ENCODE measurements around the gene POLA1.
A peak's percentile ranks its signal among the peaks of the same experiment; 100 is the strongest.

POLA1 gene

DNA sequence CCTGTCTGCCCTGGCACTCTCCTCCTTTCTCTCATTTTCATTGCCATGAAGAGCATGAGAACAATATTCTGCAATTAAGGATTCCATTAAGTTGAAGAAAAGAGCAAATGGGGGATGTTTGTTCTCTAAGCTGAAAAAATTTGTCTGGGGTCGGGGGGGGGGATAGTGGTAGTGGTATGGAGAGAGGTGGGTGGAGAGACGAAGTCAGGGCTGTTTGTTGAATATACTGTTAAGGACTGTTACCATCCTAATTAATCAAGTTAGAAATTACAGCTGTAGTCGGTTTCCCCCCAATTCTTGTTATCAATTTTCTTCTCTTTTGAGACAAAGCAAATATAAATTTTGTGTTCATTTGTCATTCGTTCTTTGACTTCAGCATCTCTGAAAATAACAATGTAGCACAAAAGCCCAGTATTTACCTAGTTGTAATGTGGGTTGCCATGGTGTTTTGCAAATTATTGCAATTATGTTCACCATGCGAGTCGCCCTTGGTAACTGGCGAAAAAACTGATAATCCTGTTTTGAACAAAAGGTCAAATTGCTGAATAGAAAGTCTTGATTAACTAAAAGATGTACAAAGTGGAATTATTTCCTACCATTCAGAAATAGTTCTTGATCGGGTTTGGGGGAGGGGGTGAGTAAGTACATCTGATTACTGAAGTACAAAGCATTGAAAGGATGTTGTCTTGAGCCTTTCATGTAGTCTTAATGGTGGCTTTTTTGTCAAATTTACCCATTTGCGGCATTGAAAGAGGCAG lies 183.0 kb downstream of the POLA1 start:
- no peak for DNase-seq (ENCODE audit: low read depth)

DNA sequence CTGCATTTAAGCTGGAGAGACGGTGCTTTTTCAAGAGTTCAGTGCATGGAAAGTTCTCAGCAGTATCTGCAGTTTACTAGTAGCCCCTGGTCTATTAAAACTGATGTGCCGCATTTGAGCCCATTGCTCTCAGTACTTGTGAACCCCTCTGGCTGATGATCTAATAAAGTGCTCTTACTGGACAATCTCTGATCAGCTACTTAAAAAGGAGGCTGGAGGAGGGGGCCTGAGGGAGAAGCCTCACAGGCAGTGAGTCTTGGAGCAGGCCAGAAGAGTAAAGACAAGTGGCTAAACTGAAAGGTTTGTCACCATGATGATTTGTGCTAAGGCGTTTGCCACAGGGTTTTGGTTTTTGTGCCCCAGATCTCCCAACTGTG lies 183.6 kb downstream of the POLA1 start:
- no peak for DNase-seq (ENCODE audit: low read depth)

DNA sequence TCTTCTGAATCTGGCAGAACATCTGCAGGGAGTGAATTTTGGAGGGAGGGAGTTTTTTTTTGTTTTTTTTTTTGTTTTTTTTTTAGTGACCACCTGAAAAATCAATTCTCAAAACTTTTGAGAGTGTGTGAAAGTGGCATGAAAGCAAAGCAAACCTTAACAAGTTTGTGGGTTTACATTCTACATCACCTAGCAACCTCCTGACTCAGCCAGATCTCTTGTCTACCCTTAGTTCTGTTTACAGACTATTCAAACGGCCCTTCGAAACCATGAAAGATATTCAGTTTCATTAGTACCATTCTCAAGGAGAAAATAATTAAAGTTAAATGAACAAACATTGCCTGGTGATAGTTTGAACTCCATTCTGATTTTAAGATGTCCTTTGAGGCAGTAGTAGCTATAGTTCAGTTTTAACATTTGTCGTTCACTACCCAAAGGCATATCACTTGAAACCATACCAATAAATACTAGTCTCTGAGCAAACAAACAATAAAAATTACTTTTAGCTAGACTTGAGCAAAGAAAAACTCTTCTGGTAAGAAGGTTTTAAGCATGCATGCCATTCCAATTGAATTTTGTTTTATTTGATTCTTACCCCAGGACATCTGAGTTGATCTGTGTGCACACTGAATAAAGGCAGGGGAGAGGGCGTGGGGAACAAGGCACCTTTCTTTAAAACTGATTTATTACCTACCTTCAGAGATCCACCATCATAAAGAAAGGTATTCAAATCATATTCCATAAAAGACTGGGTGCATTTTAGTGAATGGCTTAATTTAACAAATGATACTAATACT lies 184.3 kb downstream of the POLA1 start:
- no peak for DNase-seq (ENCODE audit: low read depth)

DNA sequence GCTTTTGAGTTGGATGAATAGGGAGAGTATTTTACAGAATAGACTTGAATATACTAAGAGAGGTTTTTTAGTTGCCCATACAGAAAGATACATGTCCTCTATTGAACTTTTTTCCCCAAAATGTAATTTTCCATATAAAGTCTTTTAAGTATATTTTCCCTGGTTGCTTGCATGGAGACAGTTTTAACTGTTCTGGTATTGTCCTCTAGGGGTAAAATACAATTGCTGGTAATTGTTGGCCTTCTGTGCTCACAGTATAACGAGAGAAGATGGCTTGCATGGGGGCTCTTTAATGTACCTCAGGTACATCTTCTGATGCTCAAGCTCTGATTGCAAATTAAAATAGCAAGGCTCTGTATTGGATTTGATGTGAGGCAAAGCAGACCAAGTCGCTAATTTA lies 186.0 kb downstream of the POLA1 start:
- no peak for DNase-seq (ENCODE audit: low read depth)

DNA sequence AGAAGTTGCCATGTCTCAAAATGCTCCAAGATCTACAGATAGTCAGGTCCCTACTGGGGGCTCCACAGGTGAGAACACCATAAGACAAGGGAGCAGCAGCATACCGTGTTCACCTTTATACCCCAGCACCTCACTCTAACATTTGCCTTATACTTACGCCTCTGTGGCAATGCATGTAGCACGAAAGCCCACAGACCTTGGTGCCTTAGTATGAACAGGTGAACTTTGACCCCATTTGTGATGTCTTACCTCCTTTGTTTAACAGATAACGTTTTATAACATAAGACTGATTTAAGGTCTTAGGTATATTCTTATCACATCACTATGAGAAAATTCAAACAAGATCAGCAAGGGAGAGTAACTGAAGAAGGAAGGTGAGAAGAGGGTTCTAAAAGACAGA lies 193.2 kb downstream of the POLA1 start:
- no peak for DNase-seq (ENCODE audit: low read depth)

DNA sequence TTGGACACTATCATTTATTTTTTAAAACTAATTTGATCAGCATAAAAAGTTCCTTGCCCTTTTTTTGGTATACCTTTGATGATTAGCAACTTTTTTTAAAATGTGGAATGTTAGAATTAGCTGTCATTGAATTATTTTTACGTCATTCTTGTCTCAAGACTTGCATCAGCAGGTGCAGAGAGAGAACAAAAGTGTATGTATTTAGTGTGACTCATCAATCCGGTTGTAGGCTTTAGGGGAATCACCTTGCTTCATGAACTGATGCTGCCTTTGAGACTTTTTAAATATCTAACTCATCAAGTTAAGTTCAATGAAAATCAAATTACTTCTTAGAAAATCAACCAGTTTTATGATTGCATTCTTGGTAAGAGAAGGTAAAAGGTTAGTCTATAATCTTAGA lies 197.0 kb downstream of the POLA1 start:
- DNase-seq (ENCODE audit: low read depth) = no peak

DNA sequence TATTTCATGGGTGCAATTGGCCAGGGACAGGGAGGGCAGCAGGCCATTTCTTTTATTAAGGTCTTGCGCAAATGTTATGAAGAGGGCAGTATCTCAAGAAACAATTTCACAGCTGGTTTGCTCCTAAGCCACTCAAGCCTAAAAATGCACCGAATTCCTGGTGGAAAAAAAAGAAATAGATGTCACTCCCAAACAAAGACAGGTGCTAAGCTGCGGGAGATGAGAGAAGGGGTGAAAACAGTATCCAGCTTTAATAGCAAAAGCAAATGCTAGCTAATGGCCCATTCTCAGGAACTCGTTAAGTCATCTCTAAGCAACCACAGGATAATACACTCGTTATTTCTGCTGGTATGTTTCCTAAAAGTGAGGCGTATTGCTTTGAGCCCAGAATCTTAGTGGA lies 205.7 kb downstream of the POLA1 start:
- no peak for DNase-seq (ENCODE audit: low read depth)

DNA sequence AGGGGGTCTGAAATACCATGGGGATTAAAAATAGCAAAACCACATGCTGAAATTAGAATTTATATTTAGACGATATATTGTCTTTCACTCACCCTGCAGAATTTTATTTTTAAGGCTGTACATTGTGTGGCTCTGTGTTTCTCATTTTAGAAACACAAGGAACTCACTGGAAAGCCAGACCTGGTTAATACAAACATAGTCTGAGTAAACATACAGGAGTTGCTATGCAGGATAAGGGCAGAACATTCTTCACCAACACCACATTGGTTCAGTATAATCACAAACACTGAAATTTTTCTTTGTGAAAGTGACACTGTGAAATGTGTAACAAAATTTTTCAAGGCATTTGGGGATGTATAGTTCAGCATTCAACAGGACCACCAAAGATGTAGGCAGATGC lies 206.5 kb downstream of the POLA1 start:
- DNase-seq (ENCODE audit: low read depth) = no peak

DNA sequence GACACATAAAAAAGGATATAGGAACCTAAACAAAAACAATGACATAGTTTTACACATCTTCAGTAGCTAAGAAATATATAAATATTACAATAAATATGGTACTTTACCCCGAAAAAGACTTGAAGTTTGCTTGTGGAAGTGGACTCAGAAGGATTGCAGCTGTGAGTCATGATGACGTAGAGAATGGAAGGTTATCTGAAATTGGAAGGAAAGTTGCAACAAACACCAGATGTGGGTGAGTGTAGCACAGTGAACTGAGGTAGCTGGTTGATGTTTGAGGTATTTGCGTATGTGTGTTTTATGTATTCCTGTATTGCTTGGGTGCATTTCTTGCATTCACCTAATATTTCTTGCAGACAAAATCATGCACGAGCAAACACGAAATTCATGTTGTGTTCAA lies 209.1 kb downstream of the POLA1 start:
- peak; percentile 48 for DNase-seq (ENCODE audit: low read depth)

DNA sequence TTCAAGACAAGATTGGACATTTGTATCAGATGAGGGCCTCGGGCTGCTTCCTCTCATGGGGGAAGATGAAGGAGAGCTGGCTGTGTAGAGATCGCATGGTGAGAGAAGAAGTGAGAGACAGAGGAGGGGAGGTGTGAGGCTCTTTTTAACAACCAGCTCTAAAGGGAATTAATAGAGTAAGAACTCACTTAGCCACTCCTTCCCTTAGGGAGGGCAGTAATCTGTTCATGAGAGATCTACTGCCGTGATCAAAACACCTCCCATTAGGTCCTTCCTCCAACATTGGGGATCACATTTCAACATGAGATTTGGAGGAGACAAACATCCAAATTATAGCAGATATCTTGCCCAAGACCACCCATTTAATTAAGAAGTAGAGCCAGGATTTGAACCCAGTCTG lies 225.0 kb downstream of the POLA1 start:
- no peak for DNase-seq (ENCODE audit: low read depth)

DNA sequence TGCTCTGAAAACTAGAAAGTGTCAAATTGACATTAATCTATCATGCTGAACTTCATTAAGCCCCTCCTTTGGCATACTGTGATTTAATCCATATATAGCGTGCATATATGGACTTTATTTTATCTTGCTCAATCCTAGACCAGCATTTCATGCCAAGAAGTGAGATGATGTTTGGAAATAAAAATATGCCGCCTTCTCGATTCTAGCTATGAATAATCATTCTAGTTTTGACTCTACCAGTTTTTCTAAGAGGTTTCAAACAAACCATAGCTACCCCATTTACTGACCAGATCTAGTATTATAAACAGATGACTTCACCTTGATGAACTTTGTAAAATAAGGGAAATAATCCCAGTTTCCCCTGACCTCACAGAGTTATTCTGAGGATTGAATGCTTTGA lies 227.1 kb downstream of the POLA1 start:
- DNase-seq (ENCODE audit: low read depth) = no peak

DNA sequence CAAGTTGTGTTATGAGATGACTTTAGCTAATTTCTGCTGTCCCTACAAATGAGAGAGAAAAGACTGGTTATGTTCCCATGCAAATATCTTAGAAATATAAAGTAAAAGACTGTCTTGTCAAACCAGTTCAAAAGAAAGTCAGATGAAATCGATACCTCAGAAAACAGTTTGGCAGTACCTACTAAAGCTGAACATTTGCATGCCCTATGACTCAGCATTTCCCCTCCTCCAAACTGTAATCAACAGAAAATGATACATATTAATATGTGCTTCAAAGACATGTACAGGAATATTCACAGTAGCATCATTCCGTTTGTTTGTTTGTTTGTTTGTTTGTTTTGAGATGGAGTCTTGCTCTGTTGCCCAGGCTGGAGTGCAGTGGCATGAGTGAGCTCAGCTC lies 231.7 kb downstream of the POLA1 start:
- DNase-seq (ENCODE audit: low read depth) = no peak

DNA sequence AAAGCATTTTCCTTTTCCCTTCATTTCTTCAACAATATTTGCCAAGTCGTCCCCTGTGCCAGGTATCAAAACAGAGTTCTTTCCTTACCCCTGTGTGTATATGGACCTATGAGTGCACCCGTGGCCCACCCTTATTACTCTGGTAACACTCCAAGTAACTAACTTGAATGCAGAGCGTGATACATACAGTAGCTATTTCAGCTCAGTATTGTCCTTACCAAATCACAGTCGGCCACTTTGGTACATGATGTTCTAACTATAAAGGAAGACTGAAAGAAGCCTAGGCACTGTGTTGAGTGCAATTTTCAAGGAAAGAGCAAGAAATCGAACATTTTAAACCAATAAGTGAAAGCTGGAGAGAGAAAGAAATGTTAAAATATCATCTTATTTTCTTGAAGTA lies 233.7 kb downstream of the POLA1 start:
- no peak for DNase-seq (ENCODE audit: low read depth)

DNA sequence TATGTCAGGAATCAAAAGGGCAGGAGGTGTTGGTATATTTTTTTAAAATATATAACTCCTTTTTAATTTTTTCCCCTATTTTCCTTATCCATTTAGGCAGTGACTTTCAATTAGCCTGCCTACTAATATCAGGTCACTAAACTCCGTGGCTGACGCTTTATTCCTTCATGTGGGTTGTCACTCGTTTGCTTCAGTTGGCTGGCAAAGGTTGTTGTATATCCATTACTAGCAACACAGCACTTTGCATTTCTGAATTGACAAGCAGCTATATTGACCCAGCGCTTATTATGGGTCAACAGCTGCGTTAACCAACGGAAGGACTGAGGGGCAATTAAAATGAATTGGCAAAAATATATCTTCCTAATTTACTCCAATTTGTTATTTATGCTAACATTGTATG lies 234.4 kb downstream of the POLA1 start:
- DNase-seq (ENCODE audit: low read depth) = no peak

DNA sequence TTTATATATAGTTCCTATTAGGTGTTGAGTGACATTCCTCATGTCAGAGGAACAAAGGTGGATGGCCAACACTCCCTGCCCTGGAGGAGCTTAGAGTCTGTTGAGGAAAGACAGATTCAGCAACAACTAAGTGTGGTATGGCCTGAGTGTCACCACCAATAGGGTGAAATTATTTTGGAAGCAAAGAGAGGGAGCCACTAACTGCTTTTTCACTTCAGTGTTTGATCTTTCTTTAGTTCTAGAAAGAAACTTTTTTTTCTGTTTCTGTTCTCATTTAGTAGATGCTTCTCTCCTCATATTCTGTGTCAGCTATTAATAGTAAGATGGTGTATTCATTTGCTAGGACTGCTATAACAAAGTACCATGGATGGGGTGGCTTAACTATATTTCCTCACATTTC lies 240.6 kb downstream of the POLA1 start:
- no peak for DNase-seq (ENCODE audit: low read depth)

DNA sequence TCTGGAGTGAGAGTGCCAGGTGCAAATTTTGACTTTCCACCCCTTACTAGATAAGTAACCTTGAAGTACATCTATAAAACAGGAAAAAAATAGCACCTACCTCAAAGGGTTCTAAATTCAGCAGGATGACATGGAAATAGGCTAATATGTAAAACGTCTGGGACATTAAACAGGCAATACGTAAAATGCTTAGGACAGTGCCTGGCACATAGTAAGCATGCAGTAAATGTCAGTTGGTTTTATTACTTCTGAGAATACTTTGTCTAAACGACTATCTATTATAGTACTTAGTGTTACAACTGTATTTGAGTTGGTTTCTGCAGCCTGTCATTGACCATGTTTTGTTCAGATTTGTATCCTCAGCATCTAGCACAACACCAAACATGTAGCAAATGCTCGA lies 251.3 kb downstream of the POLA1 start:
- DNase-seq (ENCODE audit: low read depth) = no peak

DNA sequence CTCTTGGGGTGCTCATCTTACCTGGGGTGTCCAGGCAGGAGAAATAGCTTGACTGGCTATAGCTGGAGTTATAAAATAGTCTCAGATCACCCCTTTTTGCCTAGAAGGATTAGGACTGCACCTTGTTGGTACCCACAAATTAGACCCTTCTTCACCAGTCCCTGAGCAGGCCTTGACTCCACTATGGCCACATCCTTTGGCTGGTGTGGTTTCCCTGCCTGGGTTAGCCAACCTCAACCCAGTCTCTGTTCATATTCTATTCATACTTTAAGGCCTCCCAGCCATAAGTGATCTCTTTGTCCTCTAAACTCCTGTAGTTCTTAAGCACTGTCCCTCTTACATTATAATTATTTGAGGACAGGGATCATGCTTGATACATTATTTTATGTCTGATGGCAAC lies 252.7 kb downstream of the POLA1 start:
- no peak for DNase-seq (ENCODE audit: low read depth)

DNA sequence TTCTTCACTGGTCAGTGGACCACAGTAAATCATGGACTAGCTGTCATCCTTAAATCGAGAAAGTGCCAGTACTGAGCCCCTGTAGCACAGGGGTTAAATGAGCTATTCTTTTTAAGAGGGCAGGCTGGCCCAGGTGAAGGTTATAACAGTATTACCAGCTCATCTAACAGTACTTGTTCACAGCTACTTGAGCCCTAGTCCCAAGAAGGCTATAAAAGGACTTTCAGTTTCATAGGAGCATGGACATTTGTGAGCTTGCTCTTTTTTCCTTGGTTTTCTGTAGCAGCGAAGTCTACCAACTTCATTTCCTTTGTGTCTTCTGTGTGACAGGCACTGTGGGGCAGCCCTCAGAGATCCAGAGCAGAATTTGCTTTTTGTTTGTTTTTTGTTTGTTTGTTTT lies 261.0 kb downstream of the POLA1 start:
- DNase-seq (ENCODE audit: low read depth) = no peak

DNA sequence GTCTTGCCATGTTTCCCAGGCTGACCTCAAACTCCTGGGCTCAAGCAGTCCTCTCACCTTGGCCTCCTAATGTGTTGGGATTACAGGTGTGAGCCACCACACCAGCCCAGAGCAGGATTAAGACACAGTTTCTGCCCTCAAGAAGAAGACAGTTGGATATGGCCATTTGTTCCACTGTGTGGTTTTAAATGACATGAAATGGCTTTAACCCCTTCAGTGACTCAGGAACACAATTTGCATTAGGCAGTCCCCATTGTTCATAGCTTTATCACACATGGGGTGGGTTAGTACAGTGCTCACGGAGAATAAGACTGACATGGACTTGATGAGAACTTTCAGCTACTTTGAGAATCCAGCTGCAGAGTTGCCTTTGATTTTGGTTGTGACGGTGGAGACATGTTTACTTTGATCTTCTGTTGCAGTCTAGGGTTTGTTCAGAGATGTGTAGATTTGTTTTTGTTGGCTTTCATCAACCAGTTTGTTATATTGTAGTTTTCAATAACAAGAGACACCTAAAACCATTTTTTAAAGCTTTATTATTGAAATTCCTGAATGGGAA lies 261.7 kb downstream of the POLA1 start:
- DNase-seq (ENCODE audit: low read depth) = no peak

DNA sequence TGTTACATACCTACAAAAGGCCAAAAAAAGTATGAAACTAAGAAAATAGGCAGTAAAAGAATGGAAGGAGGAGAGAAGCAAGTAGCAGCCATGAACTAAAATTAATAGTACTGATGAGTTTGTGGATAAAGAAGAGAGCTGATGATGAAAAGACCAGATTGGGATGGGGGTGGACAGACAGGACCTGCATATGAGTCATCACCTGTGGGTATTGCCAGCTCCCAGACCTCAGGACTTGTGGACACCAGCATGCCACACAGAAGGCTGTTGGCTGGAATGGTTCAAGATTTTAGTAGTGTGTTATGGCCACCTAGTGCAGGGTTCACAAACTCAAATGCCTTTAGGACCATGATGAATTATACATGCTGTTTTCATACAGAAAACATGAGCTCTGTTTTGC lies 263.1 kb downstream of the POLA1 start:
- DNase-seq (ENCODE audit: low read depth) = peak; percentile 20

DNA sequence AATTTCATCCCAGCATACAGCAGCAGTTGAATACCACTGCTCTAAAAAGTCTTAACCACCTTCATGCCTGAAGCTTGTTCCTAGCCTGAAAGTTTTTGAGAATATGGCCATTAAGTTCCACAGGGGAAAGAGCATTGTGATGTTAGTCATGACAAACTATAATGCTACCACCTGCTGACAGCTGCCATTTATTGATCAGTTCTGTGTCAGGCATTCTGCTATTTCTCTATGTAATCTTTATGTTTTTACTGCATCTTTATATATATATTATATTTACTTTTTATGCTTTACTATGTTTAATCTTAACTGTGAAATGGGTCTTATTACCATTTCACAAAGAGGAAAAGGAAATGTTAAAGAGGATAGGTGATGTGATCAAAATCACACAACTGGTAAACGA lies 268.1 kb downstream of the POLA1 start:
- no peak for DNase-seq (ENCODE audit: low read depth)

DNA sequence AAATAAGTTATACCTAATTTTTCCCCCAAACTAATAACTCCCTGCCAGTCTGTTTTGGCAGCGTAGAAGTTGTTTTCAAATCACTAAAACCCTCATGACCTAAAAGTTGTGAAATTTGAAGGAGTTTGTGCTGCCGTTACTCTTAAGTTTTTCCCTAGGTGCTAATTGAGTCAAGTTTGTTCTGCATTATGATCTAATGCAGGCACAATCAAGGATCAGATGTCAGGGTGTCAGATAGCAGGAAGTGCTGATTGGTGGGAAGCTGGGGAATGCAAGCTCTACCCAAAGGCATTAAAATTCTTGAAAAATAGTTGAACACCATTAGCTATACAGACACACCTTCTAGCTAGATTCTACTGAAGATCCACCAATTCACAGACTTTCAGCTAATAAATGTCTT lies 270.1 kb downstream of the POLA1 start:
- peak; percentile 16 for DNase-seq (ENCODE audit: low read depth)

DNA sequence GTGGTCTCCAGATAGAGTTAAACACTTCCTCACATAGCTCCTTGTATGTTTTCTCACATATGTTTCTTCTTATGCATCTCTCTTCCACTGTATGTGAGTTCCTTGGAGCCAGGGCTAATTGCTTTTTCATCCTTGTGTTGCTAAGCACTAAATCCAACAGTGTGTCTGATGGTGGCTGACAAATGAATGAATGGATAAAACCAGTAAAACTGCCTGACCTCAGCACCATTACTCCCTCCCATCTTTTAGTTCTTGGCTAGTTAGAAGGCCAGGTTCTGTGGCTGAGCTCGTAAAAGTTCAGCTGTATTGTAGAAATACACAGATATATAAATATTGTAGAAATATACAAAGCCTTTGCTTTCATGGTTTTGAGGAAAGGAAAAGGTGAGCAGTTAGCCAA lies 271.7 kb downstream of the POLA1 start:
- no peak for DNase-seq (ENCODE audit: low read depth)

DNA sequence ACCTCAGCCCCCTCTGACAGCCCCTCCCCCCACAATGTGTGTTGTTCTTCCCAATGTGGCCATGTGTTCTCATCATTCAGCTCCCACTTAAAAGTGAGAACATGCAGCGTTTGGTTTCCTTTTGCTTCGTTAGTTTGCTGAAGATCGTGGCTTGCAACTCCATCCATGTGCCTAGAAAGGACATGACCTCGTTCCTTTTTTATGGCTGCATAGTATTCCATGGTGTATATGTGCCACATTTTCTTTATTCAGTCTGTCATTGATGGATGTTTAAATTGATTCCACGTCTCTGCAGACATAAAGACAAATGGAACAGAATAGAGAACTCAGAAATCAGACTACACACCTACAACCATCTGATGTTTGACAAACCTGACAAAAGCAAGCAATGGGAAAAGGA lies 276.1 kb downstream of the POLA1 start:
- DNase-seq (ENCODE audit: low read depth) = no peak

Data from EH (cell line).